ENCODE data around the gene GUK1.

GUK1 gene

GRCh38 chr1:228146417-228147150 lies 6.5 kb downstream of the GUK1 start:
- H2BK15ac ChIP-seq (ENCODE audit: low read length) = no peak overlapping the region
- H3K79me1 ChIP-seq (ENCODE audit: low read depth, low read length) = peaks cover 26% of the 10 kb centered on the region
- no peak overlapping the region for H2BK120ac ChIP-seq (ENCODE audit: low read depth, low read length)
- no peak overlapping the region for H3K14ac ChIP-seq (ENCODE audit: low read length)
- no peak overlapping the region for H3K18ac ChIP-seq (ENCODE audit: low read length)
- H2AFZ ChIP-seq (ENCODE audit: low read length) = no peak overlapping the region
- no peak for DNase-seq (ENCODE audit: low spot score)
- H2BK12ac ChIP-seq (ENCODE audit: low read length) = no peak overlapping the region
- H3K4ac ChIP-seq (ENCODE audit: low read length) = no peak overlapping the region
- H4K8ac ChIP-seq (ENCODE audit: low read depth, low read length) = no peak overlapping the region
- H2BK5ac ChIP-seq (ENCODE audit: low read length) = no peak overlapping the region
- H3K4me2 ChIP-seq (ENCODE audit: insufficient read depth, low read length, poor library complexity, severe bottlenecking) = no peak overlapping the region
- H3K27me3 ChIP-seq (ENCODE audit: control insufficient read depth in 3 of 3, insufficient read depth in 3 of 3, low read depth in 1 of 3, low read length in 3 of 3) = no peaks in the 10 kb centered on the region
- no peak overlapping the region for H2AK5ac ChIP-seq (ENCODE audit: low read depth, low read length)
- WGBS, 2 donors (ENCODE audit: extremely low coverage in 2 of 2, insufficient read length in 2 of 2, insufficient replicate concordance in 1 of 2) = no CpG with 5 or more reads among the region's 18 CpGs
- peak overlapping the region; percentile 55 for H3K23ac ChIP-seq (ENCODE audit: low read depth, low read length, poor library complexity)
- no peak overlapping the region for H4K91ac ChIP-seq (ENCODE audit: low read depth, low read length, poor library complexity)
- peaks cover 0 to 51% of the 10 kb centered on the region in 2 donors for H3K36me3 ChIP-seq (replicated peaks in 1 of 2; ENCODE audit: control insufficient read depth in 2 of 2, insufficient read depth in 2 of 2, low read length in 2 of 2)
- no peak overlapping the region for H3K27ac ChIP-seq (replicated peaks; ENCODE audit: low read length)
- H3K9me3 ChIP-seq (replicated peaks in 1 of 2; ENCODE audit: control insufficient read depth in 2 of 2, insufficient read depth in 1 of 2, low read depth in 1 of 2, low read length in 2 of 2) = no peaks in the 10 kb centered on the region
- peaks cover 9 to 24% of the 10 kb centered on the region in 2 donors for H3K4me1 ChIP-seq (ENCODE audit: control insufficient read depth in 2 of 2, insufficient read depth in 1 of 2, low read depth in 1 of 2, low read length in 2 of 2)
- H3K9ac ChIP-seq (ENCODE audit: low read depth, low read length, poor library complexity) = no peak overlapping the region
- no peak overlapping the region for H3K4me3 ChIP-seq (ENCODE audit: low read length in 2 of 2)

- Histone ChIP-seq H2BK15ac (ENCODE audit: low read length) (no peak overlapping the region), H2BK120ac (ENCODE audit: low read depth, low read length) (no peak overlapping the region), H3K4me3 (ENCODE audit: low read length in 2 of 2) (no peak overlapping the region), H2BK5ac (ENCODE audit: low read length) (no peak overlapping the region), H4K8ac (ENCODE audit: low read depth, low read length) (no peak overlapping the region), H2AK5ac (ENCODE audit: low read depth, low read length) (no peak overlapping the region), H3K4me1 (ENCODE audit: control insufficient read depth in 2 of 2, insufficient read depth in 1 of 2, low read depth in 1 of 2, low read length in 2 of 2) (peaks cover 9 to 19% of the 10 kb centered on the region in 2 donors), H3K9me3 (replicated peaks in 1 of 2; ENCODE audit: control insufficient read depth in 2 of 2, insufficient read depth in 1 of 2, low read depth in 1 of 2, low read length in 2 of 2) (no peaks in the 10 kb centered on the region), H3K4me2 (ENCODE audit: insufficient read depth, low read length, poor library complexity, severe bottlenecking) (no peak overlapping the region), H3K18ac (ENCODE audit: low read length) (peak overlapping the region; percentile 28), H3K27me3 (ENCODE audit: control insufficient read depth in 3 of 3, insufficient read depth in 3 of 3, low read depth in 1 of 3, low read length in 3 of 3) (no peaks in the 10 kb centered on the region), H3K23ac (ENCODE audit: low read depth, low read length, poor library complexity) (peak overlapping the region; percentile 55), H3K79me1 (ENCODE audit: low read depth, low read length) (peaks cover 21% of the 10 kb centered on the region), H3K9ac (ENCODE audit: low read depth, low read length, poor library complexity) (no peak overlapping the region), H3K27ac (replicated peaks; ENCODE audit: low read length) (no peak overlapping the region), H3K4ac (ENCODE audit: low read length) (no peak overlapping the region), H3K14ac (ENCODE audit: low read length) (no peak overlapping the region), H4K91ac (ENCODE audit: low read depth, low read length, poor library complexity) (peak overlapping the region; percentile 85), H2AFZ (ENCODE audit: low read length) (no peak overlapping the region), H2BK12ac (ENCODE audit: low read length) (no peak overlapping the region), H3K36me3 (replicated peaks in 1 of 2; ENCODE audit: control insufficient read depth in 2 of 2, insufficient read depth in 2 of 2, low read length in 2 of 2) (peaks cover 0 to 44% of the 10 kb centered on the region in 2 donors)
- WGBS, 2 donors (ENCODE audit: extremely low coverage in 2 of 2, insufficient read length in 2 of 2, insufficient replicate concordance in 1 of 2) = no CpG with 5 or more reads among the region's 20 CpGs
- DNase-seq (ENCODE audit: low spot score) = no peak
These were observed 7.1 kb downstream of the GUK1 start for GRCh38 chr1:228147151-228147693.

- H2AFZ ChIP-seq (ENCODE audit: low read length) = no peak overlapping the region
- no peak overlapping the region for H3K23ac ChIP-seq (ENCODE audit: low read depth, low read length, poor library complexity)
- H3K27me3 ChIP-seq (ENCODE audit: control insufficient read depth in 3 of 3, insufficient read depth in 3 of 3, low read depth in 1 of 3, low read length in 3 of 3) = no peaks in the 10 kb centered on the region
- no peak for DNase-seq (ENCODE audit: low spot score)
- H3K79me1 ChIP-seq (ENCODE audit: low read depth, low read length) = peaks cover 19% of the 10 kb centered on the region
- no peak overlapping the region for H2BK15ac ChIP-seq (ENCODE audit: low read length)
- H3K9ac ChIP-seq (ENCODE audit: low read depth, low read length, poor library complexity) = no peak overlapping the region
- no peak overlapping the region for H2BK12ac ChIP-seq (ENCODE audit: low read length)
- no peak overlapping the region for H3K4ac ChIP-seq (ENCODE audit: low read length)
- H2BK5ac ChIP-seq (ENCODE audit: low read length) = peak overlapping the region; percentile 66
- H3K9me3 ChIP-seq (replicated peaks in 1 of 2; ENCODE audit: control insufficient read depth in 2 of 2, insufficient read depth in 1 of 2, low read depth in 1 of 2, low read length in 2 of 2) = no peaks in the 10 kb centered on the region
- no CpG with 5 or more reads among the region's 4 CpGs for WGBS, 2 donors (ENCODE audit: extremely low coverage in 2 of 2, insufficient read length in 2 of 2, insufficient replicate concordance in 1 of 2)
- H3K4me3 ChIP-seq (ENCODE audit: low read length in 2 of 2) = no peak overlapping the region
- H2AK5ac ChIP-seq (ENCODE audit: low read depth, low read length) = no peak overlapping the region
- H2BK120ac ChIP-seq (ENCODE audit: low read depth, low read length) = no peak overlapping the region
- H4K8ac ChIP-seq (ENCODE audit: low read depth, low read length) = no peak overlapping the region
- peaks cover 0 to 41% of the 10 kb centered on the region in 2 donors for H3K36me3 ChIP-seq (replicated peaks in 1 of 2; ENCODE audit: control insufficient read depth in 2 of 2, insufficient read depth in 2 of 2, low read length in 2 of 2)
- H3K27ac ChIP-seq (replicated peaks; ENCODE audit: low read length) = no peak overlapping the region
- no peak overlapping the region for H4K91ac ChIP-seq (ENCODE audit: low read depth, low read length, poor library complexity)
- H3K18ac ChIP-seq (ENCODE audit: low read length) = no peak overlapping the region
- no peak overlapping the region for H3K4me2 ChIP-seq (ENCODE audit: insufficient read depth, low read length, poor library complexity, severe bottlenecking)
- no peak overlapping the region for H3K14ac ChIP-seq (ENCODE audit: low read length)
- peaks cover 9 to 19% of the 10 kb centered on the region in 2 donors for H3K4me1 ChIP-seq (ENCODE audit: control insufficient read depth in 2 of 2, insufficient read depth in 1 of 2, low read depth in 1 of 2, low read length in 2 of 2)
These were observed 7.7 kb downstream of the GUK1 start for GRCh38 chr1:228147768-228148167.

GRCh38 chr1:228148196-228148861 lies 8.2 kb downstream of the GUK1 start:
- H2BK12ac ChIP-seq (ENCODE audit: low read length) = no peak overlapping the region
- no peak overlapping the region for H2AFZ ChIP-seq (ENCODE audit: low read length)
- DNase-seq (ENCODE audit: low spot score) = no peak
- H2BK5ac ChIP-seq (ENCODE audit: low read length) = peak overlapping the region; percentile 66
- H3K14ac ChIP-seq (ENCODE audit: low read length) = no peak overlapping the region
- peaks cover 9 to 19% of the 10 kb centered on the region in 2 donors for H3K4me1 ChIP-seq (ENCODE audit: control insufficient read depth in 2 of 2, insufficient read depth in 1 of 2, low read depth in 1 of 2, low read length in 2 of 2)
- H3K4ac ChIP-seq (ENCODE audit: low read length) = no peak overlapping the region
- H4K8ac ChIP-seq (ENCODE audit: low read depth, low read length) = peak overlapping the region; percentile 17
- H3K36me3 ChIP-seq (replicated peaks in 1 of 2; ENCODE audit: control insufficient read depth in 2 of 2, insufficient read depth in 2 of 2, low read length in 2 of 2) = peaks cover 0 to 37% of the 10 kb centered on the region in 2 donors
- no peak overlapping the region for H3K4me3 ChIP-seq (ENCODE audit: low read length in 2 of 2)
- peaks cover 19% of the 10 kb centered on the region for H3K79me1 ChIP-seq (ENCODE audit: low read depth, low read length)
- no peak overlapping the region for H2BK120ac ChIP-seq (ENCODE audit: low read depth, low read length)
- H2BK15ac ChIP-seq (ENCODE audit: low read length) = no peak overlapping the region
- H4K91ac ChIP-seq (ENCODE audit: low read depth, low read length, poor library complexity) = no peak overlapping the region
- no peaks in the 10 kb centered on the region for H3K27me3 ChIP-seq (ENCODE audit: control insufficient read depth in 3 of 3, insufficient read depth in 3 of 3, low read depth in 1 of 3, low read length in 3 of 3)
- no peak overlapping the region for H3K23ac ChIP-seq (ENCODE audit: low read depth, low read length, poor library complexity)
- H3K4me2 ChIP-seq (ENCODE audit: insufficient read depth, low read length, poor library complexity, severe bottlenecking) = no peak overlapping the region
- WGBS, 2 donors (ENCODE audit: extremely low coverage in 2 of 2, insufficient read length in 2 of 2, insufficient replicate concordance in 1 of 2) = no CpG with 5 or more reads among the region's 18 CpGs
- peak overlapping the region; percentile 76 for H2AK5ac ChIP-seq (ENCODE audit: low read depth, low read length)
- H3K27ac ChIP-seq (replicated peaks; ENCODE audit: low read length) = no peak overlapping the region
- H3K9ac ChIP-seq (ENCODE audit: low read depth, low read length, poor library complexity) = peak overlapping the region; percentile 44
- H3K18ac ChIP-seq (ENCODE audit: low read length) = no peak overlapping the region
- H3K9me3 ChIP-seq (replicated peaks in 1 of 2; ENCODE audit: control insufficient read depth in 2 of 2, insufficient read depth in 1 of 2, low read depth in 1 of 2, low read length in 2 of 2) = no peaks in the 10 kb centered on the region
